NCI-H446 (cell line): ENCODE measurements around the gene LRRC7.
A peak's percentile ranks its signal among the peaks of the same experiment; 100 is the strongest.
"Not testable (repeated sequence)": the region's sequence is repeated elsewhere in the genome, so short reads cannot be mapped to it uniquely, and the experiment has no call there.

Experiments
- DNase-seq, 2 experiments: peaks; one replicate each; lab custom pipeline; 2025; lab: John Stamatoyannopoulos, UW

LRRC7 gene

GRCh38 chr1:69697340-69697739 is 129.6 kb downstream of the LRRC7 start:
- no peak for DNase-seq

GRCh38 chr1:69700770-69701169 is 133.0 kb downstream of the LRRC7 start:
- DNase-seq = peak; percentile 22 to 37

GRCh38 chr1:69702085-69702484 is 134.4 kb downstream of the LRRC7 start:
- DNase-seq = peak in 1 of 2 experiments; percentile 6

DNA sequence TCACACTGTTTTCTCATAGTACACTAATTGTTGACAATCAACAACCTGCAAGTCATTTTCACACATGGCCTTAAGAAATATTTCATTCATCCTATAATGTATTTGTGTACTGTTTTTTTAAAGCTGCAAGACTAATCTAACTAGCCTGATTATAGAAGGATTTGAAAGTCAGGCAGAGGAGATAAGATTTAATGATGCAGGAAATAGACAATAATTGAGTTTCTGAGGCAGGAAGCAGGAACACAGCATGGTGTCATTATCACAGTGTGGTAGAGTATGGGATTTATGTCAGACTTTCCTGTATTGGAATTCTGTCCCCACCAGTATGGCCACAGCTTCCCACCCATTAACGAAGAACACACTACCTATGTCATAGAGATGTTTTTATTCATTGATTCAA is 138.8 kb downstream of the LRRC7 start:
- DNase-seq = no peak

DNA sequence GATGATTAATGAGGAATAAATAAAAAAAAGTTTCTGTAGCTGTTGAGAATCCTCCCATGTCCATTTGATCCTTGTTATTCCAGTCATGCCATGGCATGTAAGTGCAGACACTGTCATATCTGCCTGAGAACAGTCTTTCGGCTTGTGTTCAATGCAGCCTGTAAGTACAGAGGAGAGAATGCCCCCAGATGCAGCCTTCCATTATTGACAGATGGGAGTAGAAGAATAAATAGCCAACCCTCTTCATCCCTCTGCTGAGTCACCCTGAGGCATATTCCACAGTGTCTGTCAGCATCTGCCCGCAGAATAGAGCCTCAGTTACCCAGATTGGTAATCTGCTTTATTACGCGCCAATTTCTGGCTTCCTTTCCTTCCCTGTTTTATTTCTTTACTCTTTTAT is 139.4 kb downstream of the LRRC7 start:
- peak in 1 of 2 experiments; percentile 60 for DNase-seq

GRCh38 chr1:69710484-69711189 is 142.9 kb downstream of the LRRC7 start:
- DNase-seq = no peak

- DNase-seq = no peak
Observed at GRCh38 chr1:69711190-69711930, 143.6 kb downstream of the LRRC7 start.

- DNase-seq = not testable (repeated sequence)
Observed at GRCh38 chr1:69717834-69718233, 150.1 kb downstream of the LRRC7 start.

DNA sequence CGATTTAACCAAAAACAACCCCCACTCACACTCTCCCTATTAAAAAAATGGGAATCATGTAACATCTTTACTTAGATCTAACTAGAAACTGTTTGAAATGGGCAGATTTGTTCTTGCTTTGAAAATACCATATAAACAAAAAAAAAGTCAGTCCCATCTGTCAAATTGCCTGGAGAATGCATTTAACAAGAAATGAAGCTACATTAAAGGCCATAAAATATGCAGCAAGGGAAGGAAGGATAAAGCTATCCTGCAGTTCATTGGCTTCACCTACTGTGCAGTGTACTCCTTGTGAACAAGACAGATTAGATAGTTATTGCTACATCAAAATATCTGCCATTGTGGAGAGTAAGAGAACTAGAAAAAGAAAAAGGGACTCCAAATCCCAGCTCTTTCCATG is 160.5 kb downstream of the LRRC7 start:
- DNase-seq = peak in 1 of 2 experiments; percentile 37

DNA sequence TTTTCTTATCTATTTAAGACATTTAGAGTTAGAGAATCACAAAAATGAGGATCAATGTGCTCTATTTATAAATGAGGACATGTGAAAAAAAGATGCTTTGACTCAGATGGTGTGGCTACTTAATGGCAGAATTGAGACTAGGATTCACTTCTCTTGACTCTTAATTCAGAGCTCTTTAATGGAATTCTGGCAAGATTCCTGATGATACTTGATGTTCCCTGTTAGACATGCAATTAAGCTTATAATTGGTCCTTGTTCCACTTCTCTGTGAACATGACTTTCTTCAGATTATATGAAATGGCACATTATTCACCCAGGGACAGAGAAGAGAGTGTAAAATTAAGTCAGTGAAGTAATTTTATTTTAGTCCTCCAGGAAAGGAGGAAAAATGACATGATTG is 165.3 kb downstream of the LRRC7 start:
- peak in 1 of 2 experiments; percentile 17 for DNase-seq

GRCh38 chr1:69737527-69738185 is 169.9 kb downstream of the LRRC7 start:
- peak; percentile 92 to 95 for DNase-seq

- DNase-seq = no peak
Observed at GRCh38 chr1:69738458-69739250, 170.9 kb downstream of the LRRC7 start.

DNA sequence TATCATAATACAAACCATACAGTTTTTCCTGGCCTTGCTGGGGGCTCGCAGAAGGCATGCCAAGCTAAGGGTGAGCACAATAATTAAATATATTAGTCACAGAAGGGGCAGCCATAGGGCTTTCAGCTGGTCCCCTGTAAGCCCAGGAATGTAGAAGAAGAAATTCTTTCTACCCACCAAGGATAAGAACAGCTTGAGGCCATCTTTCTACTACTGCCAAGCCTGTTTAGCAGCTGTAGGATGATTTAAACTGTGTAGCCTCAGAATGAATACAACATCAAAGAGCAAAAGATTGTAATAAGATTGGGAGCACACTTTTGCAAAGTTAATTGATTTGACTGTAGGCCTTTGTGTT is 171.5 kb downstream of the LRRC7 start:
- DNase-seq = peak; percentile 6 to 32

DNA sequence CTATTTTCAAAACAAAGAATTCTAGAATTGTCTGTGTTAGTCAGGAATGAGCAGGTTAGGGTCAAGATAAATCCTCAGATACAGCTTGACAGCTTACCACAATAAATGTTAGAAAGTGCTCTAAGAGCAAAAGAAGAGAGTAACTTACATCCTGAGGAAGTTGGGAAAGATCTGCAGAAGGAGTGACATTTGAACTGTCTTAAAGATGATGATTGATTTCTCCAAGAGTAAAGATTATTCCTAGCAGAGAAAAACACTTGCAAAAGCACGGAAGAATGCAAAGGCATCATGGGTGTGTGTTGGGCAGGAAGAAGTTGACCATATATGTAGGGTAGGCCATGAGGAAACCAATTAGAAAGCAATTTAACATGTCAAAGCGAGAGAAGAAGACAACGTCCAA is 175.4 kb downstream of the LRRC7 start:
- no peak for DNase-seq

GRCh38 chr1:69744381-69744780 is 176.7 kb downstream of the LRRC7 start:
- DNase-seq = no peak

- no peak for DNase-seq
Observed at GRCh38 chr1:69747207-69747606, 179.5 kb downstream of the LRRC7 start.

GRCh38 chr1:69750638-69751037 is 182.9 kb downstream of the LRRC7 start:
- no peak for DNase-seq

DNA sequence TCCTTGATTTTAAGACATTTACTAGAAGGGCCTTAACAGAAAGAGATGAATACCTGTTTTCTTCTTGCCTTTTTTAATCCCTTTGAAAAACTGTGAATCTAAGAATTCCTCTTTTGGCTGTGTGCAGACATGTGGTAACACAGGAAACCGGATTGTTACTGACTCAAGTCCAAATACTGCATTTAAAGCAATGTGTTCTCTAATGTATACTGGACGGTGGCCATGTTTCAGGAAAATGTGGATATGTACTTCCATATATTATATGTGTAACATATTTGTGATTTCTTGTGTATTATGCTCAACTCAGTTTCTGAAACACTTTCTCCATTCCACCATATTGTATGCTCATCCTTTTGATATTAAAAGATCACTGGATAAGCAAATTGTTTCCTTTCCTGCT is 185.1 kb downstream of the LRRC7 start:
- no peak for DNase-seq

DNA sequence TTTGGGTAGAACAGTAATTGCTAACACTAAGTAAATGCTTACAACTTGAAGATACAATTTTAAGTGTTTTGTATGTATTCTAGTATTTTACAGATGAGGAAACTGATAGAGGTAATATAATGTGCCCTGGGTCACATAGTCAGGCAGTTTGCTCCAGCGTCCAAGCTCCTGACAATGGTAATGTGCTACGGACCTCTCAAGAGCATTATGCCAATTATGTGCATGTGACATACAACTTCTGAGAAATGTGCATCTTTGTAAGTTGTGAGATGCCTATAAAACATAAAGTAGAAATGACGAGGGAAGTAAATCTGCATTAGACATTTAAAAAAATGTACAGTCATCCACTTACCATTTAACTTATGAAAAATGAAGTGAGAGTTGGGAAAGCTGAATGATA is 186.8 kb downstream of the LRRC7 start:
- DNase-seq = no peak

- peak in 1 of 2 experiments; percentile 46 for DNase-seq
Observed at GRCh38 chr1:69755647-69756046, 187.9 kb downstream of the LRRC7 start.

DNA sequence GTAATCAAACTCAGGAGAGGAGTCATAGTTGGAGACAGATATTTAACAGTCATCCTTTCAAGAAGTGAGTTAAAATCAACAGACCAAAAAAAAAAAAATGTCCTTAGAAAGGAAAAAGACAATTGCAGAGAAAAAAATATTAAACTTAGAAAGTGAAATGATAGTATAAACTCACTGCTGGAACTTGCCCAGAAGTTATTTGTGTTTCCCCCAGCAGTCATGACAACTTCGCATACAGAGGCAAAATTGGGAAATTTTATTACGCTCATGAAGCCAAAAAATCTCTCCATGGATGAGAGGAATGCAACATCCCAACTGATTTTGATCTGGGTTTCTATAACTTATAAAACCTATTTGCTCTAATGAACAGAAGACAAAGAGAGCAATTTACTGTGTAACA is 198.2 kb downstream of the LRRC7 start:
- DNase-seq = no peak
